ENCODE results near the gene TTLL5.

The TTLL5 gene

DNA sequence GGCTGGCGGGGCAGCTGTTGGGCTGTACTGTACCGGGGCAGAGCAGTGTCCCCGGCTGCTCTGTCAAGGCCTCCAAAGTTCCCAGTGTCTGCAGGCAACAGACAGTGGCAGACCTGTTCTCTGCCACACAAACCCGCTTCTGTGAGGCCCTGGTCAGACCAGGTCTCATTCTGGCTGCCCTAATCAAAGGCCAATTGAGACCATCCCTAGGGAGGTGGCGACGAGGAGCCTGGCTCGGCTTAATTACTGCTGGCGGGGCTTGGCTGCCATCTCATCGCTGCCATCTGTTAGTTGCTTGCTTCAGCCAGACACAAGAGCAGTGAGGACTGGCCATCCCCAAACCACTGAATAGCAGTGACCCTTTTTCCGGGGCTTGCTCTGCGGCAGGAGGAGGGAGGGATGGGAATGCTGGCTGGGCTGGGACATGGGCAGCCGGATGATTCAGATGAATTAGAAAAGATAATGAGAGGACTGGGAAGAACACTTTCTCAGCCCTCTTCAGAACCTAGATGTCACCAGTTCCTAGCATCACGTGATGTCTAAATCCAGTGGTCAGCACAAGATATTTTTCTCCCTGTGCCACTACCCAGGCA, 24.9 kb upstream of the TTLL5 start:
- no peak for TF ChIP-seq JUND (IDR thresholded peaks at IDR 0.05; ENCODE audit: low read depth)
- in situ Hi-C loops (cut with HindIII; ENCODE audit: low pct_unique_long_range_greater_than_20kb, low sequenced_read_pairs), result no loop called here
- DNase-seq (ENCODE audit: low read depth in 1 of 2, low spot score in 1 of 2), result no peak

- TF ChIP-seq JUND (IDR thresholded peaks at IDR 0.05; ENCODE audit: low read depth), result no peak
- in situ Hi-C loops (cut with HindIII; ENCODE audit: low pct_unique_long_range_greater_than_20kb, low sequenced_read_pairs), result no loop called here
- DNase-seq (ENCODE audit: low read depth in 1 of 2, low spot score in 1 of 2), result peak; percentile 41 to 75
These were observed 20.2 kb upstream of the TTLL5 start for GRCh38 chr14:75640876-75641275.

GRCh38 chr14:75643985-75644384, 17.1 kb upstream of the TTLL5 start:
- in situ Hi-C loops (cut with HindIII; ENCODE audit: low pct_unique_long_range_greater_than_20kb, low sequenced_read_pairs), result no loop called here

GRCh38 chr14:75645056-75645455, 16.0 kb upstream of the TTLL5 start:
- DNase-seq (ENCODE audit: low read depth in 1 of 2, low spot score in 1 of 2), result no peak
- no peak for TF ChIP-seq JUND (IDR thresholded peaks at IDR 0.05; ENCODE audit: low read depth)
- in situ Hi-C loops (cut with HindIII; ENCODE audit: low pct_unique_long_range_greater_than_20kb, low sequenced_read_pairs), result no loop called here

More at GRCh38 chr14:75643985-75644384, 17.1 kb upstream of the TTLL5 start:
- no peak for TF ChIP-seq JUND (IDR thresholded peaks at IDR 0.05; ENCODE audit: low read depth)
- no peak for DNase-seq (ENCODE audit: low read depth in 1 of 2, low spot score in 1 of 2)

DNA sequence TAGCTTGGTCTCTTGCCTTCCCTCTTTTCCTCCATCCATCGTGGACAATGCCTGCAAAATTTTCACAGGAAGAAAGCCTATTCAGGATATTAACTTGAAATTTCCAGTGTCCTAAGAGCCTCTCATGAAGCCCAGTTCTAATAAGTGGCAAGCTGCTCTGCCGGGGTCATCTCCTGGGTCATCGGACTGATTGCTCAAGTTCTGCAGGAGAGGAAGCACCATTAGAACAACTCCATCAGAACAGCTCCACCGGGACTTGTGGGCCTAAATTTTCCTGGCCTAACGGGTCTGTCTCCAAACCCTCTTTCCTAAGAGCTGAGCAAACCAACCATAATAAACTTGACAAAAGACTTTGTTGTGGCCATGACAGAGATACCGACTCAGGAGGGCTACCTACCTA, 14.3 kb upstream of the TTLL5 start:
- no peak for DNase-seq (ENCODE audit: low read depth in 1 of 2, low spot score in 1 of 2)
- TF ChIP-seq JUND (IDR thresholded peaks at IDR 0.05; ENCODE audit: low read depth), result no peak
- in situ Hi-C loops (cut with HindIII; ENCODE audit: low pct_unique_long_range_greater_than_20kb, low sequenced_read_pairs), result no loop called here

- no peak for DNase-seq (ENCODE audit: low read depth in 1 of 2, low spot score in 1 of 2)
- no peak for TF ChIP-seq JUND (IDR thresholded peaks at IDR 0.05; ENCODE audit: low read depth)
- in situ Hi-C loops (cut with HindIII; ENCODE audit: low pct_unique_long_range_greater_than_20kb, low sequenced_read_pairs), result no loop called here
These were observed 13.4 kb upstream of the TTLL5 start for GRCh38 chr14:75647640-75648039.

DNA sequence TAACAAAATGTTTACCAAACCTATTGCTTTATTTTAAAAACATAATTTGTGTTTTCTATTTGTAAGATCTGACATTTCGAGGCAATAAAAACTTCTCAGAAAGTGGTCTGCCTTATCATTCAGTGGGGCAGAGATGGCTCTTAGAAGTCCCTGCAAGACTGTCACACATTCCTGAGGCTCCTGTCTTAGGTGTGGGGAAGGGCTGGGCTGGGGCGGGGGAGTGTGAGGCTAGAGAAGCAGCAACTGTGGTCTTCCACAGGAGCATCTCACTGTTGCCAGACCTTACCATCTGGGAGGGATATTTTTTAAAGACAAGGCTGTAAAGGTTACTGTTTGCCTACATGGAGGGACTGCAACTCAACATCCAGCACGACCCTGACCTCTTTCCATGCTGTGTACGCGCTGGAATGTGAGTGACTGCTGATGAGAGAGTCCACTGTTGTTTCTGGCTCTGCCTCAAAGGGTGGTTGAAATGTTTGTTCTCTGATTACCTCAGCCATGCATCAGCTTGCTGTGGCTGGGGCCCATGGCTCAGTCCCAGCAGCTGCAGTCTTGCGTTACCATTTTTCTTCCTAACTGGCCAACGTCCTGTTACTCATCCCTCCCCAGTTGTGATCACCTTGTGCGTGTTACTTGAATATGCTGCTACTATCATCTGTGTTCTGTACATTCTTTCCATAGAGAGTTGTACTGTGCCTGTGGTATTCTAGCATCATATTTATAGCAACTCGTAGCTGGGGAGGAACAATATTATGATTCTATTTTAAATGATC, 12.8 kb upstream of the TTLL5 start:
- DNase-seq (ENCODE audit: low read depth in 1 of 2, low spot score in 1 of 2), result peak; percentile 16 to 42
- in situ Hi-C loops (cut with HindIII; ENCODE audit: low pct_unique_long_range_greater_than_20kb, low sequenced_read_pairs), result no loop called here
- no peak for TF ChIP-seq JUND (IDR thresholded peaks at IDR 0.05; ENCODE audit: low read depth)

DNA sequence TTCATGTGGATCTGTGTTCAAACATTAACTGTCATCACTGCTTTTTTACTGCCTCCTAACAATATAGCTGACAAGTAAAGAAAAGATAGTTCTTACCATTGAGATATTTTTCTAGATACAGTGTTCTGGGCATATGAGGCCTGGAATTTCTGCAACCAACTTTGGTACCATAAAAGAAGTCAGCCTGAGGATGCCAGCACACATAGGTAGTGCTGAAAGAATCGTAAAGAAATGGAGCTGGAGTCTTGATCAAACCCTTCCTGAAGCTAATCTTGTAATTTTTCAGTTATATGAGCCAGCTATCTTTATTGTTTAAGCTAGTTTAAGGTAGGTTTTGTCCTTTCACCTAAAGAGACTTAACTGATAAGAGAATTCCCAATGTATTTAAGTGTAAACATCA, 11.7 kb upstream of the TTLL5 start:
- no peak for TF ChIP-seq JUND (IDR thresholded peaks at IDR 0.05; ENCODE audit: low read depth)
- in situ Hi-C loops (cut with HindIII; ENCODE audit: low pct_unique_long_range_greater_than_20kb, low sequenced_read_pairs), result no loop called here
- no peak for DNase-seq (ENCODE audit: low read depth in 1 of 2, low spot score in 1 of 2)

- DNase-seq (ENCODE audit: low read depth in 1 of 2, low spot score in 1 of 2), result no peak
- no peak for TF ChIP-seq JUND (IDR thresholded peaks at IDR 0.05; ENCODE audit: low read depth)
- in situ Hi-C loops (cut with HindIII; ENCODE audit: low pct_unique_long_range_greater_than_20kb, low sequenced_read_pairs), result no loop called here
These were observed 11.3 kb upstream of the TTLL5 start for GRCh38 chr14:75649773-75650172.

DNA sequence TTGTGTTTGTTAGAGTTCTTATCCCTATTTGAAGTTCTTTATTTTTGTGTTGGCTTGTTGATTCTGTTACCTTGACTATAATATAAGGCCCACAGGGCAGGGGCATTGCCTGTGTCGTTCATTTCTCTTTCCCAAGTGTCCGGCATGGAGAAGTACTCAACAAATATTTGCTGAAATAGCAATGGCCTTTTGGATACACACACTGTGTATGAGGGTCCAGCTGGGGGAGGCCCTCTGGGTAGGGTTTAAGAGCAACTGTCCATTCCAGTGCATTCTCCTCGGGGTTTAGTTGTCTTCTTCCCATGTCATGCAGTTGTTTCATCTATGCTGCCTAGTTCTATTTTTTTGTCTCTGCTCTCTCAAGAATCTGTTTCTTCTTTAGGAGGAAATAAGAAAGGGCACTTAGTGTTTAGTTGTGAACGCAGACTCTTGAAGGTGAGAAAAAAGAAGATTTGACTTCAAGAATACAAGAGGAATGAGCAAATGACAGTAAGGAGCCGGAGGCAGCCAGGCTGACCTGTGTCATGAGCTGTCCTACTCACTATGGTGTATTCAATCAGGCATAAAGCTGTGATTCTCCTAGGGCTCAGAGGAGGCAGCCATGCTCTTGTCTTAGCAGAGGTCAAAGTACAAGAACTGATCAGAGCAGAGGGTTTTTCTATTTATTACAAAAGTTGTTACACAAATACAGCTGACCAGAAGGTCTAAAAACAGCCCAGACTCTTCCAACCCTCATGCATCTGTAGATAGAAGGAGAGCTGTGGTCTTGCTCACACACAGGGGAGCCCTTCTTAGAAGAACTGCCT, 10.6 kb upstream of the TTLL5 start:
- DNase-seq (ENCODE audit: low read depth in 1 of 2, low spot score in 1 of 2), result no peak
- no peak for TF ChIP-seq JUND (IDR thresholded peaks at IDR 0.05; ENCODE audit: low read depth)
- in situ Hi-C loops (cut with HindIII; ENCODE audit: low pct_unique_long_range_greater_than_20kb, low sequenced_read_pairs), result no loop called here

GRCh38 chr14:75653563-75653962, 7.5 kb upstream of the TTLL5 start:
- DNase-seq (ENCODE audit: low read depth in 1 of 2, low spot score in 1 of 2), result no peak
- TF ChIP-seq JUND (IDR thresholded peaks at IDR 0.05; ENCODE audit: low read depth), result no peak
- in situ Hi-C loops (cut with HindIII; ENCODE audit: low pct_unique_long_range_greater_than_20kb, low sequenced_read_pairs), result no loop called here

DNA sequence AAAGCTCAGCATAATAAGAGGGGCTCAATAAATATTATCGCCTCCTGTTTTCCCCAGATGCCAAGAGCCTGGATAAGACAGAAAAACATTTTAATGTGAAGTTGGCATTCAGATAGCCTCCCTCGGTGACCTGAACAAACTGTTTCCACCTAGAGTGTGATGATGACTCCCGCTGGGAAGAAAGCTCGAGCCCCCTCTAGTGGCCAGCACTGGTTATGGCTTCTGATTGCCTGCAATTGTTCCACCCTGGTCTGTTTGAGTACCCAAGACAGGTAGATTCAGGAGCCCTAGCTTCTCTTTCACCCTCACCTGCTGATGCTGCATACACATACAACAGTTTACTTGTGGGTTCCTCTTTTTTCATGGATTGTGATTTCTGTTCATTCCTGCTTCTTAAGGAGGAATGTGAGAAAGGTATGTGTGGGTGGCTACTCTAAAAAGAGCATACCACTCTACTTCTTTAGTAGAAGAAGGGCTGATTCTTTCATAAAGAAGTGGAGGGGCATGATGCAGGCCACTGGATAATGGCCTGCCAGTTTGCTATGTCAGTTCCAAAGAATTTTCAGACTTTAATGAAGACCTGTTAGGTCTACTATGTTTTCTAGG, 6.8 kb upstream of the TTLL5 start:
- DNase-seq (ENCODE audit: low read depth in 1 of 2, low spot score in 1 of 2), result peak; percentile 77 to 85
- in situ Hi-C loops (cut with HindIII; ENCODE audit: low pct_unique_long_range_greater_than_20kb, low sequenced_read_pairs), result no loop called here
- no peak for TF ChIP-seq JUND (IDR thresholded peaks at IDR 0.05; ENCODE audit: low read depth)

All from T47D (cell line).